HG02642 (cell line): ENCODE data around the gene HSD17B1.
"Not testable (repeated sequence)": the region's sequence is repeated elsewhere in the genome, so short reads cannot be mapped to it uniquely, and the experiment has no call there.

ENCODE experiments used
- ATAC-seq: cut with Tn5 transposase; IDR thresholded peaks from one replicate; pipeline ENCODE4 v1.9.1; 2021; ENCODE audit warnings: mild to moderate bottlenecking; ENCODE audit not compliant: unreplicated experiment, poor library complexity

Gene HSD17B1

GRCh38 chr17:42522798-42523278, 29.9 kb upstream of the HSD17B1 start:
- no peak for ATAC-seq

- ATAC-seq: no peak
Observed at GRCh38 chr17:42525221-42525620, 27.5 kb upstream of the HSD17B1 start.

- no peak for ATAC-seq
Observed at GRCh38 chr17:42526031-42526444, 26.7 kb upstream of the HSD17B1 start.

GRCh38 chr17:42527932-42528331, 24.8 kb upstream of the HSD17B1 start:
- no peak for ATAC-seq

- ATAC-seq: no peak
Observed at GRCh38 chr17:42529061-42529460, 23.7 kb upstream of the HSD17B1 start.

- ATAC-seq: no peak
Observed at GRCh38 chr17:42530952-42531454, 21.7 kb upstream of the HSD17B1 start.

GRCh38 chr17:42531455-42532354, 21.0 kb upstream of the HSD17B1 start:
- no peak for ATAC-seq

- no peak for ATAC-seq
Observed at GRCh38 chr17:42535155-42536047, 17.3 kb upstream of the HSD17B1 start.

- peak; percentile 85 for ATAC-seq
Observed at GRCh38 chr17:42536048-42536371, 16.7 kb upstream of the HSD17B1 start, which contains the start of gene NAGLU. TSS of gene NAGLU (plus strand) at chr17:42536241. CDS start at chr17:42536273, 32 bp downstream.

GRCh38 chr17:42536372-42537155, 16.2 kb upstream of the HSD17B1 start:
- ATAC-seq: peak; percentile 66

- ATAC-seq: no peak
Observed at GRCh38 chr17:42537156-42537805, 15.4 kb upstream of the HSD17B1 start.

GRCh38 chr17:42537826-42538451, 14.8 kb upstream of the HSD17B1 start:
- no peak for ATAC-seq

GRCh38 chr17:42538482-42538881, 14.2 kb upstream of the HSD17B1 start:
- no peak for ATAC-seq

GRCh38 chr17:42540558-42540957, 12.2 kb upstream of the HSD17B1 start:
- not testable (repeated sequence) for ATAC-seq

GRCh38 chr17:42541041-42541833, 11.5 kb upstream of the HSD17B1 start:
- no peak for ATAC-seq

GRCh38 chr17:42543190-42544079, 9.3 kb upstream of the HSD17B1 start:
- no peak for ATAC-seq

- ATAC-seq: no peak
Observed at GRCh38 chr17:42544874-42545283, 7.8 kb upstream of the HSD17B1 start.
